ENCODE results near the gene CHD5.

The CHD5 gene

GRCh38 chr1:6172549-6172948 is 7.6 kb downstream of the CHD5 start:
- DNase-seq = no peak

- DNase-seq = no peak
These were observed 8.5 kb downstream of the CHD5 start for GRCh38 chr1:6171548-6172124.

- no peak for DNase-seq
These were observed 9.3 kb downstream of the CHD5 start for GRCh38 chr1:6170742-6171201.

- DNase-seq = no peak
These were observed 9.9 kb downstream of the CHD5 start for GRCh38 chr1:6170116-6170741.

GRCh38 chr1:6168947-6169586 is 11.1 kb downstream of the CHD5 start:
- DNase-seq = no peak

GRCh38 chr1:6167391-6168303 is 12.5 kb downstream of the CHD5 start:
- DNase-seq = no peak

GRCh38 chr1:6166655-6167390 is 13.3 kb downstream of the CHD5 start:
- DNase-seq = no peak

GRCh38 chr1:6166221-6166620 is 13.9 kb downstream of the CHD5 start:
- no peak for DNase-seq

- DNase-seq = no peak
These were observed 14.6 kb downstream of the CHD5 start for GRCh38 chr1:6165441-6165985.

- no peak for DNase-seq
These were observed 15.1 kb downstream of the CHD5 start for GRCh38 chr1:6165027-6165426.

- no peak for DNase-seq
These were observed 16.0 kb downstream of the CHD5 start for GRCh38 chr1:6163973-6164617.

- DNase-seq = no peak
These were observed 16.7 kb downstream of the CHD5 start for GRCh38 chr1:6163191-6163972.

- DNase-seq = no peak
These were observed 17.3 kb downstream of the CHD5 start for GRCh38 chr1:6162773-6163172.

- no peak for DNase-seq
These were observed 17.8 kb downstream of the CHD5 start for GRCh38 chr1:6162341-6162740.

- no peak for DNase-seq
These were observed 21.9 kb downstream of the CHD5 start for GRCh38 chr1:6158181-6158580.

GRCh38 chr1:6157528-6158174 is 22.5 kb downstream of the CHD5 start:
- DNase-seq = peak; percentile 58 to 72

GRCh38 chr1:6157132-6157527 is 23.0 kb downstream of the CHD5 start:
- no peak for DNase-seq

GRCh38 chr1:6154525-6155319 is 25.4 kb downstream of the CHD5 start:
- no peak for DNase-seq

GRCh38 chr1:6152882-6153281 is 27.2 kb downstream of the CHD5 start:
- no peak for DNase-seq

GRCh38 chr1:6152181-6152580 is 27.9 kb downstream of the CHD5 start:
- DNase-seq = no peak

Measured in activated T-cell treated with anti-CD3 and anti-CD28 coated beads, Interleukin-2, amount 50 U/mL, for 48 hours (primary cell).